ENCODE results near the gene SMPD4.
"Not testable (repeated sequence)": the region's sequence is repeated elsewhere in the genome, so short reads cannot be mapped to it uniquely, and the experiment has no call there.

DNA sequence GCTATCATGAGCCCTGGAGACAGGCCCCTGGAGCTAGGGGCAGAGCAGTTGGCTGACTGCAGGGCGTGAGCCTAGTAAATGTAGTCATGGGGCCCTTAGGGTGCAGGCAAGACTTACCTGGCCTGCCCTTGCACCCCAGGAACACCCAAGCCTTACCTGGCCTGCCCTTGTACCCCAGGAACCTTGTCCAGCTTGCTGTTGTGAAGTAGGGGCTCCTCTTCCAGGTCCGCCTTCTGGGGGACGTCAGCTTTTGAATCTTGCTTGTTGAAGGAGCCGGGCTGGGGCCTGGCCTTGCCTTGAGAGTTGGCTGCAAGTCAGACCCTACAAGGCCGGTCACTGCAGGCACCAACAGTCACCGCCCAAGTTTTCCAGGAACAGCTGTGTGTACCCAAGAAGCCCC lies 40.4 kb downstream of the SMPD4 start:
- TF ChIP-seq, protein P1, sequence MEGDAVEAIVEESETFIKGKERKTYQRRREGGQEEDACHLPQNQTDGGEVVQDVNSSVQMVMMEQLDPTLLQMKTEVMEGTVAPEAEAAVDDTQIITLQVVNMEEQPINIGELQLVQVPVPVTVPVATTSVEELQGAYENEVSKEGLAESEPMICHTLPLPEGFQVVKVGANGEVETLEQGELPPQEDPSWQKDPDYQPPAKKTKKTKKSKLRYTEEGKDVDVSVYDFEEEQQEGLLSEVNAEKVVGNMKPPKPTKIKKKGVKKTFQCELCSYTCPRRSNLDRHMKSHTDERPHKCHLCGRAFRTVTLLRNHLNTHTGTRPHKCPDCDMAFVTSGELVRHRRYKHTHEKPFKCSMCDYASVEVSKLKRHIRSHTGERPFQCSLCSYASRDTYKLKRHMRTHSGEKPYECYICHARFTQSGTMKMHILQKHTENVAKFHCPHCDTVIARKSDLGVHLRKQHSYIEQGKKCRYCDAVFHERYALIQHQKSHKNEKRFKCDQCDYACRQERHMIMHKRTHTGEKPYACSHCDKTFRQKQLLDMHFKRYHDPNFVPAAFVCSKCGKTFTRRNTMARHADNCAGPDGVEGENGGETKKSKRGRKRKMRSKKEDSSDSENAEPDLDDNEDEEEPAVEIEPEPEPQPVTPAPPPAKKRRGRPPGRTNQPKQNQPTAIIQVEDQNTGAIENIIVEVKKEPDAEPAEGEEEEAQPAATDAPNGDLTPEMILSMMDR (conservative IDR thresholded peaks at IDR 0.05; ENCODE audit: low read depth, low read length) = not testable (repeated sequence)
- not testable (repeated sequence) for TF ChIP-seq EZH2 (IDR thresholded peaks at IDR 0.05; ENCODE audit: borderline replicate concordance, low read depth, low read length, poor library complexity, severe bottlenecking)
